SK-N-SH treated with all-trans-retinoic acid at 6 μM for 48 hours (cell line): ENCODE results near the gene LRRC7.

Experiments
- ATAC-seq: fragments of 200-7000 bp; cut with Tn5 transposase; 3 replicates; pipeline ENCODE4 v1.9.1; 2020; ENCODE audit warnings: mild to moderate bottlenecking, moderate library complexity
- ARNTL ChIP-seq: fragments of 450-650 bp; formaldehyde crosslinking; IDR thresholded peaks from 2 replicates; pipeline ENCODE4 v1.5.0; 2020; ENCODE audit warnings: low read depth, mild to moderate bottlenecking, moderate library complexity, borderline replicate concordance
- BACH2 ChIP-seq: fragments of 250-450 bp; sonication (Bioruptor Pico); IDR thresholded peaks from 2 replicates; pipeline ENCODE4 v1.9.0; 2021; ENCODE audit warnings: mild to moderate bottlenecking, borderline replicate concordance
- CSDC2 ChIP-seq: fragments of 250-450 bp; sonication (Bioruptor Pico); IDR thresholded peaks from 2 replicates; pipeline ENCODE4 v1.5.0; 2020; ENCODE audit warnings: mild to moderate bottlenecking, moderate library complexity
- ESRRG ChIP-seq: fragments of 250-450 bp; sonication (Bioruptor Pico); IDR thresholded peaks from 2 replicates; pipeline ENCODE4 v1.6.1; 2021; ENCODE audit warnings: mild to moderate bottlenecking
- GLIS3 ChIP-seq: fragments of 250-450 bp; sonication (Bioruptor Pico); IDR thresholded peaks from 2 replicates; pipeline ENCODE4 v1.5.0; 2020; ENCODE audit warnings: mild to moderate bottlenecking, moderate library complexity
- ISL1 ChIP-seq: fragments of 250-450 bp; sonication (Bioruptor Pico); IDR thresholded peaks from 2 replicates; pipeline ENCODE4 v2.1.2; 2022; ENCODE audit warnings: mild to moderate bottlenecking, moderate library complexity
- OSR1 ChIP-seq: fragments of 250-450 bp; sonication (Bioruptor Pico); IDR thresholded peaks from 2 replicates; pipeline ENCODE4 v1.8.0; 2022; ENCODE audit warnings: moderate library complexity, mild to moderate bottlenecking, inconsistent platforms
- PPARA ChIP-seq: fragments of 250-450 bp; sonication (Bioruptor Pico); IDR thresholded peaks from 2 replicates; pipeline ENCODE4 v1.5.0; 2020; ENCODE audit warnings: mild to moderate bottlenecking, borderline replicate concordance
- RARB ChIP-seq: fragments of 250-450 bp; sonication (Bioruptor Pico); IDR thresholded peaks from 2 replicates; pipeline ENCODE4 v1.8.0; 2021; ENCODE audit warnings: mild to moderate bottlenecking, moderate library complexity
- SNAI2 ChIP-seq: fragments of 250-450 bp; sonication (Bioruptor Pico); IDR thresholded peaks from 2 replicates; pipeline ENCODE4 v1.5.0; 2020; ENCODE audit warnings: mild to moderate bottlenecking, moderate library complexity
- TCF4 ChIP-seq: fragments of 250-450 bp; sonication (Bioruptor Pico); IDR thresholded peaks from 2 replicates; pipeline ENCODE4 v1.8.0; 2021; ENCODE audit warnings: mild to moderate bottlenecking, moderate library complexity, borderline replicate concordance
- TOX ChIP-seq: fragments of 250-450 bp; sonication (Bioruptor Pico); IDR thresholded peaks from 2 replicates; pipeline ENCODE4 v1.8.0; 2021; ENCODE audit warnings: mild to moderate bottlenecking, moderate library complexity, borderline replicate concordance
- TSHZ2 ChIP-seq: fragments of 250-450 bp; sonication (Bioruptor Pico); IDR thresholded peaks from 2 replicates; pipeline ENCODE4 v1.5.0; 2020; ENCODE audit warnings: mild to moderate bottlenecking, moderate library complexity
- ZC3H10 ChIP-seq: fragments of 250-450 bp; sonication (Bioruptor Pico); IDR thresholded peaks from 2 replicates; pipeline ENCODE4 v1.5.1; 2021; ENCODE audit warnings: mild to moderate bottlenecking, moderate library complexity
- ZFP3 ChIP-seq: fragments of 250-450 bp; sonication (Bioruptor Pico); IDR thresholded peaks from 2 replicates; pipeline ENCODE4 v1.5.0; 2020; ENCODE audit warnings: mild to moderate bottlenecking, moderate library complexity
- ZNF565 ChIP-seq: fragments of 450-650 bp; formaldehyde crosslinking; conservative IDR thresholded peaks from 2 replicates; pipeline ENCODE4 v1.5.0; 2020; ENCODE audit warnings: low read depth, mild to moderate bottlenecking, moderate library complexity
- ZNF70 ChIP-seq: fragments of 450-650 bp; formaldehyde crosslinking; IDR thresholded peaks from 2 replicates; pipeline ENCODE4 v1.5.0; 2020; ENCODE audit warnings: mild to moderate bottlenecking, moderate library complexity
- ZNF8 ChIP-seq: fragments of 450-650 bp; formaldehyde crosslinking; IDR thresholded peaks from 2 replicates; pipeline ENCODE4 v1.5.0; 2020; ENCODE audit warnings: mild to moderate bottlenecking, moderate library complexity
- TF ChIP-seq, protein P1 (sequence below): fragments of 250-450 bp; sonication (Bioruptor Pico); IDR thresholded peaks from 2 replicates; pipeline ENCODE4 v1.5.1; 2020; ENCODE audit warnings: low read depth, mild to moderate bottlenecking, moderate library complexity
- TF ChIP-seq, protein P2 (sequence below): fragments of 250-450 bp; sonication (Bioruptor Pico); IDR thresholded peaks from 2 replicates; pipeline ENCODE4 v1.5.1; 2021; ENCODE audit warnings: mild to moderate bottlenecking, moderate library complexity
- TF ChIP-seq, protein P3 (sequence below): fragments of 250-450 bp; sonication (Bioruptor Pico); IDR thresholded peaks from 2 replicates; pipeline ENCODE4 v1.8.0; 2021; ENCODE audit warnings: low read depth, mild to moderate bottlenecking, moderate library complexity, borderline replicate concordance

LRRC7 gene

DNA sequence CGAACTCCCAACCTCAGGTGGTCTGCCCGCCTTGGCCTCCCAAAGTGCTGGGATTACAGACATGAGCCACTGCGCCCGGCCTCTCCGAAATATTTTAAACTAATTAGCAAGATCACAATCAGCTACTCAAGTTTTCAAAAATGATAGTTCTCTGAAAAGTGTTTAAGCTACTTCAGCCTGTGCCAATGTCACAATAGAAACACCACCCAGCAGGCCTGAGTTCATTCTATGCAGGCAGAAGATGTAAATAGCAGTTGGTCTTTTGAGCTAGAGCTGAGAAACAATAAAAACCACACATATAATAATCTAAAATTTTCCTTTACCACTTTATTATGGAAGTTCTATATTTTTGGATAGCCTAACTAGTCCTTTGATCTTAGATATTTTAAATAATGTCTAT is 541.5 kb downstream of the LRRC7 start:
- TF ChIP-seq ZFP3 (CRISPR knock-in tag) (no peak), ZC3H10 (CRISPR knock-in tag) (no peak), ESRRG (CRISPR knock-in tag) (no peak), ZNF8 (CRISPR knock-in tag) (no peak), RARB (no peak), TOX (no peak), TSHZ2 (CRISPR knock-in tag) (no peak), BACH2 (CRISPR knock-in tag) (no peak), ZNF70 (CRISPR knock-in tag) (no peak), ARNTL (CRISPR knock-in tag) (no peak), SNAI2 (CRISPR knock-in tag) (no peak), OSR1 (CRISPR knock-in tag) (no peak), CSDC2 (CRISPR knock-in tag) (no peak), ISL1 (CRISPR knock-in tag) (no peak), TCF4 (no peak)
- TF ChIP-seq, protein P1, sequence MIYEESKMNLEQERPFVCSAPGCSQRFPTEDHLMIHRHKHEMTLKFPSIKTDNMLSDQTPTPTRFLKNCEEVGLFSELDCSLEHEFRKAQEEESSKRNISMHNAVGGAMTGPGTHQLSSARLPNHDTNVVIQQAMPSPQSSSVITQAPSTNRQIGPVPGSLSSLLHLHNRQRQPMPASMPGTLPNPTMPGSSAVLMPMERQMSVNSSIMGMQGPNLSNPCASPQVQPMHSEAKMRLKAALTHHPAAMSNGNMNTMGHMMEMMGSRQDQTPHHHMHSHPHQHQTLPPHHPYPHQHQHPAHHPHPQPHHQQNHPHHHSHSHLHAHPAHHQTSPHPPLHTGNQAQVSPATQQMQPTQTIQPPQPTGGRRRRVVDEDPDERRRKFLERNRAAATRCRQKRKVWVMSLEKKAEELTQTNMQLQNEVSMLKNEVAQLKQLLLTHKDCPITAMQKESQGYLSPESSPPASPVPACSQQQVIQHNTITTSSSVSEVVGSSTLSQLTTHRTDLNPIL (CRISPR knock-in tag): no peak
- TF ChIP-seq, protein P2, sequence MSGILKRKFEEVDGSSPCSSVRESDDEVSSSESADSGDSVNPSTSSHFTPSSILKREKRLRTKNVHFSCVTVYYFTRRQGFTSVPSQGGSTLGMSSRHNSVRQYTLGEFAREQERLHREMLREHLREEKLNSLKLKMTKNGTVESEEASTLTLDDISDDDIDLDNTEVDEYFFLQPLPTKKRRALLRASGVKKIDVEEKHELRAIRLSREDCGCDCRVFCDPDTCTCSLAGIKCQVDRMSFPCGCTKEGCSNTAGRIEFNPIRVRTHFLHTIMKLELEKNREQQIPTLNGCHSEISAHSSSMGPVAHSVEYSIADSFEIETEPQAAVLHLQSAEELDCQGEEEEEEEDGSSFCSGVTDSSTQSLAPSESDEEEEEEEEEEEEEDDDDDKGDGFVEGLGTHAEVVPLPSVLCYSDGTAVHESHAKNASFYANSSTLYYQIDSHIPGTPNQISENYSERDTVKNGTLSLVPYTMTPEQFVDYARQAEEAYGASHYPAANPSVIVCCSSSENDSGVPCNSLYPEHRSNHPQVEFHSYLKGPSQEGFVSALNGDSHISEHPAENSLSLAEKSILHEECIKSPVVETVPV (CRISPR knock-in tag): no peak
- TF ChIP-seq, protein P3, sequence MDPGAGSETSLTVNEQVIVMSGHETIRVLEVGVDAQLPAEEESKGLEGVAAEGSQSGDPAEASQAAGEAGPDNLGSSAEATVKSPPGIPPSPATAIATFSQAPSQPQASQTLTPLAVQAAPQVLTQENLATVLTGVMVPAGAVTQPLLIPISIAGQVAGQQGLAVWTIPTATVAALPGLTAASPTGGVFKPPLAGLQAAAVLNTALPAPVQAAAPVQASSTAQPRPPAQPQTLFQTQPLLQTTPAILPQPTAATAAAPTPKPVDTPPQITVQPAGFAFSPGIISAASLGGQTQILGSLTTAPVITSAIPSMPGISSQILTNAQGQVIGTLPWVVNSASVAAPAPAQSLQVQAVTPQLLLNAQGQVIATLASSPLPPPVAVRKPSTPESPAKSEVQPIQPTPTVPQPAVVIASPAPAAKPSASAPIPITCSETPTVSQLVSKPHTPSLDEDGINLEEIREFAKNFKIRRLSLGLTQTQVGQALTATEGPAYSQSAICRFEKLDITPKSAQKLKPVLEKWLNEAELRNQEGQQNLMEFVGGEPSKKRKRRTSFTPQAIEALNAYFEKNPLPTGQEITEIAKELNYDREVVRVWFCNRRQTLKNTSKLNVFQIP: no peak
- ATAC-seq: no peak

DNA sequence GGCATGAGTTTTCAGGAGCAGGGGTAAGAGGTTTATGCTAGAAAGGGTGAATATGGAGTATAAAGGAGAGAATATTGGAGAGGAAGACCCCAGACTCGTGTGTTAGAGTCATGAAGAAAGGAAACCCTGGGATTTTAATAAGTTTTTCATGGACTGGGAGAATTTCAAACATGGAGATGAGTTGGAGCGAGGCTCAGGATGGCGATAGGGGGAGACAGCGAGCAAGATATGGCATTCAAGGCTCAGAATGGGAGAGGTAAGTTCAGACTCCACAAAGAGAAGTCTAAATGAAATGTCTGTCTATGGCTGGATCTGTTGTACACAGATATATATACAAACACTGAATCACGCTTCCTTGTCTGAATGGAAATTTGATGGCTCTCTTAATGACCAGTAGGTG is 545.1 kb downstream of the LRRC7 start:
- no peak for ATAC-seq
- TF ChIP-seq, protein P2 (CRISPR knock-in tag): no peak
- TF ChIP-seq OSR1 (CRISPR knock-in tag) (no peak), RARB (no peak), TCF4 (no peak), ZNF8 (CRISPR knock-in tag) (no peak), ZNF70 (CRISPR knock-in tag) (no peak), GLIS3 (no peak), CSDC2 (CRISPR knock-in tag) (no peak), TOX (no peak), ESRRG (CRISPR knock-in tag) (no peak), ZNF565 (CRISPR knock-in tag) (no peak), ZC3H10 (CRISPR knock-in tag) (no peak), ARNTL (CRISPR knock-in tag) (no peak), PPARA (no peak), ZFP3 (CRISPR knock-in tag) (no peak)
- TF ChIP-seq, protein P1 (CRISPR knock-in tag): no peak
- TF ChIP-seq, protein P3: no peak
